ENCODE measurements around the gene OTOL1.

OTOL1 gene

GRCh38 chr3:161545824-161546223 lies 49.2 kb downstream of the OTOL1 start:
- no peak for DNase-seq

DNA sequence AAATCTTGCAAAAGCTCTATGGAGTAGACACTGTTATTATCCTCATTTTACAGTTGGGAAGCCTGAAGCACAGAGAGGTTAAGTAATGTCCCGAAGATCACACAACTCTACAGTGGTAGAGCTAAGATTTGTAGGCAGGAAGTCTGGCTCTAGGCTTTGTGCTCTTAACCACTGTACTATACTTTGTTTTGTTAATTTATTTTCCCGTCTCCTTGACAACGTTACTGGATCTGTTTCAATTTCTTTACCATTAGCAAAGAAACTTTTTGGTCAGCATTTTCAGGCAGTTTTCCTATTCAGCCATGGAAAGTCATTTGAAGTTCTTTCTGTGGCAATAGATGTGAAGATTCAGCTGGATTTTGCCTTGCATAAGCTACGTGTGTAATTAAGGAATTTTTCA lies 51.7 kb downstream of the OTOL1 start:
- DNase-seq: no peak

GRCh38 chr3:161549261-161549660 lies 52.7 kb downstream of the OTOL1 start:
- DNase-seq: no peak

GRCh38 chr3:161550491-161551195 lies 54.0 kb downstream of the OTOL1 start:
- no peak for DNase-seq

DNA sequence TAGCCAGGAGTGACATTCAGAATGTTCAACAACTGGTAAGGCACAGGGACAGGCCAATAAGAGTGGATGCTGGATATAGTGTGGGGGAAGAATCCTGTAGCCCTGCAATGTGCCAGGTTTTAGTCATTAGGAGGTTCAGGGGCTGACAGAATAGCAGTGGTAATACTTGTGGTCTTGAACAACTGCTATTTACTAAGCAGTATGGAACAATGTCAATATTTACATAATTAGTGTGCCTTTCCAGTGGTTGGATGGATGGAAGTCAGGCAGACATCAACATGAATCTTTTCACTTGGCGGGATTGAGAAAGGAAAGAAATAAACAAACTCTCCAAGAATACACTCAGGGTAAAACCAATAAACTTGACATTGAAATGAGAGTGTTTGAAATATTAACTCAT lies 55.1 kb downstream of the OTOL1 start:
- no peak for DNase-seq

GRCh38 chr3:161552984-161553560 lies 56.5 kb downstream of the OTOL1 start:
- no peak for DNase-seq

Data from activated CD4-positive, CD25-positive, alpha-beta regulatory T cell treated with anti-CD3 and anti-CD28 coated beads, Interleukin-2, amount 50 U/mL, for 72 hours (primary cell).